ENCODE results near the gene MARK3.

MARK3 gene

DNA sequence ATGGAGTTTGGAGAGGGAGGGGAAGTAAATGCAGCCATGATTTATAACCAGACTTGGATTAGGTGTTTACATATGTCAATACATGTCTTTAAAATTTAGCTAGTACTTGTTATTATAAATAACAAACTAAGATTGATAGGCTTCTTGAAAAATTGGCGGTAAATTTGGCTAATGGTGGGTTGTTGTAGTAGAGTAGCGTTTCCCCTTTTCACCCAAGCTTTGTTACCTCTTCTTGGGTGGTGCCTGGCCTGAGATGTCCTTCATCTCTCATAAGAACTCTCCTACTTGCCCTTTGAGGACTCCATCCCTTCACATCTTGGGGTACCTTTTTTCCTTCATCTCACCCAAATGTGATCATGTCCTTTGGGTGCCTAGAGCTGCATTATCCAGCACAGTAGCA, 11.2 kb downstream of the MARK3 start:
- Histone ChIP-seq H3K9me3 (ENCODE audit: control insufficient read depth, insufficient read depth, low read depth, low read length) (no peaks in the 10 kb centered on the region), H3K27me3 (ENCODE audit: control insufficient read depth, insufficient read depth, low read length) (no peaks in the 10 kb centered on the region), H3K36me3 (ENCODE audit: control insufficient read depth, insufficient read depth, low read length) (no peaks in the 10 kb centered on the region), H3K9ac (ENCODE audit: low read length) (no peak overlapping the region), H3K4me3 (ENCODE audit: low read depth, low read length) (no peak overlapping the region), H3K4me1 (ENCODE audit: control insufficient read depth, insufficient read depth, low read length) (peaks cover 11% of the 10 kb centered on the region), H3K27ac (ENCODE audit: low read depth, low read length) (no peak overlapping the region)

DNA sequence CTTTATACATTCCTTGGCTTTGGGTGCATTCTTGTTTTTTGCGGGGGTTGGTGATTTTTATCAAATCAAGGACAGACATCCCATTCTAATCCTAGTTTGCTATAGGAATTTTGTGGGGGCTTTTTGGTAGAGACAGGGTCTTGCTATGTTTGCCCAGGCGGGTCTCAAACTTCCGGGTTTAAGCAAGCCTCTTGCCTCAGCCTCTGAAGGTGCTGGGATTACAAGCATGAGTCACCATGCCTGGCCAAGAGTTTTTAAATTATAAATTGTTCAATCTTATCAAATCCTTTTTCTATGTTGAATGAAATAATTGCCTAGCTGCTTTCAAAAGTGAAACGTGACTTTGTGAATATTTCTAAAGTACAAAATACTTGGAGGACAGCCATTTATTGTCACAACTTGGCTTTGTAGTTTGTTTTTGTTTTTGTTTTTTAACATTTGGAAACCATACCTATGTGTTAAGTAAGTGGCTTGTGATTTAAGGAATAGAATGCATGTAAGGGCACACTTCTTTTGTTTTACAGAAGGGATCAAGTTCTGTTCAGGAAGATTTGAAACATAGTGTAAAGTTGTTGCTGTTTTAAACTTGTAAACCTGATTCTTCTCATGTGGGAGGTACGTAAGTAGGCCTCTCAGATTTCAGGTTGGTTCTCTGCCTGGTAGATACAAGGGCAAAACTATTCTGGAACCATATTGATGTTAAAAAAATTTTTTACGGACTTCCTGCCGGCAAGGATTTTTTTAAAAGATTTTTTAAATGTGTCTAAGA, 13.4 kb downstream of the MARK3 start:
- no peak overlapping the region for H3K9ac ChIP-seq (ENCODE audit: low read length)
- H3K36me3 ChIP-seq (ENCODE audit: control insufficient read depth, insufficient read depth, low read length), result no peaks in the 10 kb centered on the region
- no peak overlapping the region for H3K4me3 ChIP-seq (ENCODE audit: low read depth, low read length)
- no peak overlapping the region for H3K27ac ChIP-seq (ENCODE audit: low read depth, low read length)
- no peaks in the 10 kb centered on the region for H3K9me3 ChIP-seq (ENCODE audit: control insufficient read depth, insufficient read depth, low read depth, low read length)
- peaks cover 28% of the 10 kb centered on the region for H3K4me1 ChIP-seq (ENCODE audit: control insufficient read depth, insufficient read depth, low read length)
- no peaks in the 10 kb centered on the region for H3K27me3 ChIP-seq (ENCODE audit: control insufficient read depth, insufficient read depth, low read length)

DNA sequence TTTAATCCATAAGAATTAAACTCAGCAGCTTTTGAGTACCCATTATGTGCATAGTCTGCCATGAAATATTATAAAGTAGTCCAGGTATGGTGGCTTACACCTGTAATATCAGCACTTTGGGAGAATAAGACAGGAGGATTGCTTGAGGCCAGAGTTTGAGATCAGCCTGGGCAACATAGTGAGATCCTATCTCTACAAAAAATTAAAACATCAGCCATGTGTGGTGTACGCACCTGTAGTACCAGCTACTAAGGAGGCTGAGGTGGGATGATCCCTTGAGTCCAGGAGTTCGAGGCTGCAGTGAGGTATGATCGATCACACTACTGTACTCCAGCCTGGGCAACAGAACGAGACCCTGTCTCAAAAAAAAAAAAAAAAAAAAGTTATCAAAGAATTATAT, 15.3 kb downstream of the MARK3 start:
- H3K4me3 ChIP-seq (ENCODE audit: low read depth, low read length), result no peak overlapping the region
- no peaks in the 10 kb centered on the region for H3K9me3 ChIP-seq (ENCODE audit: control insufficient read depth, insufficient read depth, low read depth, low read length)
- H3K27me3 ChIP-seq (ENCODE audit: control insufficient read depth, insufficient read depth, low read length), result no peaks in the 10 kb centered on the region
- H3K9ac ChIP-seq (ENCODE audit: low read length), result no peak overlapping the region
- H3K4me1 ChIP-seq (ENCODE audit: control insufficient read depth, insufficient read depth, low read length), result peaks cover 30% of the 10 kb centered on the region
- no peak overlapping the region for H3K27ac ChIP-seq (ENCODE audit: low read depth, low read length)
- peaks cover 6% of the 10 kb centered on the region for H3K36me3 ChIP-seq (ENCODE audit: control insufficient read depth, insufficient read depth, low read length)

GRCh38 chr14:103401223-103402214, 16.3 kb downstream of the MARK3 start:
- H3K36me3 ChIP-seq (ENCODE audit: control insufficient read depth, insufficient read depth, low read length), result peaks cover 10% of the 10 kb centered on the region
- no peak overlapping the region for H3K4me3 ChIP-seq (ENCODE audit: low read depth, low read length)
- H3K27me3 ChIP-seq (ENCODE audit: control insufficient read depth, insufficient read depth, low read length), result no peaks in the 10 kb centered on the region
- H3K9ac ChIP-seq (ENCODE audit: low read length), result no peak overlapping the region
- no peak overlapping the region for H3K27ac ChIP-seq (ENCODE audit: low read depth, low read length)
- no peaks in the 10 kb centered on the region for H3K9me3 ChIP-seq (ENCODE audit: control insufficient read depth, insufficient read depth, low read depth, low read length)
- peaks cover 23% of the 10 kb centered on the region for H3K4me1 ChIP-seq (ENCODE audit: control insufficient read depth, insufficient read depth, low read length)

- Histone ChIP-seq H3K9me3 (ENCODE audit: control insufficient read depth, insufficient read depth, low read depth, low read length) (no peaks in the 10 kb centered on the region), H3K4me1 (ENCODE audit: control insufficient read depth, insufficient read depth, low read length) (peaks cover 23% of the 10 kb centered on the region), H3K9ac (ENCODE audit: low read length) (no peak overlapping the region), H3K4me3 (ENCODE audit: low read depth, low read length) (no peak overlapping the region), H3K36me3 (ENCODE audit: control insufficient read depth, insufficient read depth, low read length) (peaks cover 14% of the 10 kb centered on the region), H3K27ac (ENCODE audit: low read depth, low read length) (no peak overlapping the region), H3K27me3 (ENCODE audit: control insufficient read depth, insufficient read depth, low read length) (no peaks in the 10 kb centered on the region)
Measured at GRCh38 chr14:103402695-103403094, 17.5 kb downstream of the MARK3 start.

- Histone ChIP-seq H3K27ac (ENCODE audit: low read depth, low read length) (no peak overlapping the region), H3K4me3 (ENCODE audit: low read depth, low read length) (no peak overlapping the region), H3K4me1 (ENCODE audit: control insufficient read depth, insufficient read depth, low read length) (peaks cover 31% of the 10 kb centered on the region), H3K36me3 (ENCODE audit: control insufficient read depth, insufficient read depth, low read length) (peaks cover 20% of the 10 kb centered on the region), H3K9me3 (ENCODE audit: control insufficient read depth, insufficient read depth, low read depth, low read length) (no peaks in the 10 kb centered on the region), H3K27me3 (ENCODE audit: control insufficient read depth, insufficient read depth, low read length) (no peaks in the 10 kb centered on the region), H3K9ac (ENCODE audit: low read length) (no peak overlapping the region)
Measured at GRCh38 chr14:103404032-103404918, 19.1 kb downstream of the MARK3 start.

DNA sequence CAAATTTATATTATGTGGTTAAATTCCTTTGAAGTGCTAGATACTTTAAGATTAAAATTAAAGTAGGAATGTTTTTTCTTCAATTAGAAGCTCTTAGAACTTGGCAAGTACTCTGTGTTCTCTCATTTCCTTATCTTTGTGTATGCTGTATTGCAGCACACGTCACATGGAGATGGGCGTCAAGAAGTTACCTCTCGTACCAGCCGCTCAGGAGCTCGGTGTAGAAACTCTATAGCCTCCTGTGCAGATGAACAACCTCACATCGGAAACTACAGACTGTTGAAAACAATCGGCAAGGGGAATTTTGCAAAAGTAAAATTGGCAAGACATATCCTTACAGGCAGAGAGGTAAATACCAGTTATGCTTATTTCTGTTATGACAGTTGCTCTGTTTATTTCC, 19.7 kb downstream of the MARK3 start:
- Histone ChIP-seq H3K4me3 (ENCODE audit: low read depth, low read length) (no peak overlapping the region), H3K27me3 (ENCODE audit: control insufficient read depth, insufficient read depth, low read length) (no peaks in the 10 kb centered on the region), H3K36me3 (ENCODE audit: control insufficient read depth, insufficient read depth, low read length) (peaks cover 20% of the 10 kb centered on the region), H3K4me1 (ENCODE audit: control insufficient read depth, insufficient read depth, low read length) (peaks cover 31% of the 10 kb centered on the region), H3K27ac (ENCODE audit: low read depth, low read length) (no peak overlapping the region), H3K9ac (ENCODE audit: low read length) (no peak overlapping the region), H3K9me3 (ENCODE audit: control insufficient read depth, insufficient read depth, low read depth, low read length) (no peaks in the 10 kb centered on the region)

GRCh38 chr14:103408491-103409155, 23.4 kb downstream of the MARK3 start:
- H3K4me3 ChIP-seq (ENCODE audit: low read depth, low read length), result no peak overlapping the region
- peaks cover 30% of the 10 kb centered on the region for H3K36me3 ChIP-seq (ENCODE audit: control insufficient read depth, insufficient read depth, low read length)
- peak overlapping the region; percentile 38; the same call in 1 of the 2 replicates for H3K27ac ChIP-seq (ENCODE audit: low read depth, low read length)
- H3K9ac ChIP-seq (ENCODE audit: low read length), result no peak overlapping the region
- H3K27me3 ChIP-seq (ENCODE audit: control insufficient read depth, insufficient read depth, low read length), result no peaks in the 10 kb centered on the region
- no peaks in the 10 kb centered on the region for H3K9me3 ChIP-seq (ENCODE audit: control insufficient read depth, insufficient read depth, low read depth, low read length)
- peaks cover 10% of the 10 kb centered on the region for H3K4me1 ChIP-seq (ENCODE audit: control insufficient read depth, insufficient read depth, low read length)

GRCh38 chr14:103416916-103417315, 31.7 kb downstream of the MARK3 start:
- H3K4me3 ChIP-seq (ENCODE audit: low read depth, low read length), result no peak overlapping the region
- peaks cover 15% of the 10 kb centered on the region; the same call in 1 of the 2 replicates for H3K4me1 ChIP-seq (ENCODE audit: control insufficient read depth, insufficient read depth, low read length)

DNA sequence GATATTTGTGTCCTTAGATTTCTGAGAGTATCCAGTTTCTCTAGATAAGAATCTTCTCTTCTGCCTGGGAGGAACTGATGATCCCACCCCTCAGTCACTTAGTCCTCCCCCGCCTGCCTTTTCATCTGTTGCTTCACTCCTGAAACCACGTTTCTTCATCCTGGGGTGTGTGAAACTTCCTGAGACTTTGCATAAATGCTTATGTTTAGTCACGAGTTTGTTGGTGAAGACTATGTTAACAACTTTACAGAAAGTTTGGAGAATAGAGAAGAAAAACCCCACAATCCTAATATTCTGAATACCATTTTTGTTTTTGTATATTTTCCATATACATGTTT, 33.2 kb downstream of the MARK3 start:
- no peak overlapping the region for H3K4me3 ChIP-seq (ENCODE audit: low read depth, low read length)
- no peak overlapping the region for H3K9ac ChIP-seq (ENCODE audit: low read length)
- peaks cover 15% of the 10 kb centered on the region; the same call in 1 of the 2 replicates for H3K4me1 ChIP-seq (ENCODE audit: control insufficient read depth, insufficient read depth, low read length)
- no peaks in the 10 kb centered on the region for H3K9me3 ChIP-seq (ENCODE audit: control insufficient read depth, insufficient read depth, low read depth, low read length)
- H3K36me3 ChIP-seq (ENCODE audit: control insufficient read depth, insufficient read depth, low read length), result peaks cover 6% of the 10 kb centered on the region; the same call in 1 of the 2 replicates
- no peaks in the 10 kb centered on the region for H3K27me3 ChIP-seq (ENCODE audit: control insufficient read depth, insufficient read depth, low read length)
- peak overlapping the region; percentile 23; the same call in 1 of the 2 replicates for H3K27ac ChIP-seq (ENCODE audit: low read depth, low read length)

More at GRCh38 chr14:103416916-103417315, 31.7 kb downstream of the MARK3 start:
- peaks cover 12% of the 10 kb centered on the region for H3K36me3 ChIP-seq (ENCODE audit: control insufficient read depth, insufficient read depth, low read length)
- H3K9me3 ChIP-seq (ENCODE audit: control insufficient read depth, insufficient read depth, low read depth, low read length), result no peaks in the 10 kb centered on the region
- H3K27me3 ChIP-seq (ENCODE audit: control insufficient read depth, insufficient read depth, low read length), result no peaks in the 10 kb centered on the region
- no peak overlapping the region for H3K27ac ChIP-seq (ENCODE audit: low read depth, low read length)
- H3K9ac ChIP-seq (ENCODE audit: low read length), result no peak overlapping the region
